HL-60/S4 treated with phorbol 12-myristate 13-acetate at 8.2 ng/mL for 4 days and 3 days (cell line): ENCODE results near the gene PLA2G4A.

Experiments used
- in situ Hi-C: fragments of 300-500 bp; cut with MboI; formaldehyde crosslinking; loops from 2 replicates; pipeline ENCODE4 v1.15.0; 2022; ENCODE audit warnings: low sequenced_read_pairs

Gene PLA2G4A

GRCh38 chr1:186831168-186831567 lies 2.4 kb downstream of the PLA2G4A start:
- in situ Hi-C loops = no loop called here

GRCh38 chr1:186834399-186834958 lies 5.7 kb downstream of the PLA2G4A start:
- in situ Hi-C loops = no loop called here

GRCh38 chr1:186835448-186835847 lies 6.7 kb downstream of the PLA2G4A start:
- in situ Hi-C loops = no loop called here

GRCh38 chr1:186837806-186838205 lies 9.1 kb downstream of the PLA2G4A start:
- in situ Hi-C loops = no loop called here

- in situ Hi-C loops = no loop called here
These were observed 9.8 kb downstream of the PLA2G4A start for GRCh38 chr1:186838380-186839040.

GRCh38 chr1:186839041-186839400 lies 10.3 kb downstream of the PLA2G4A start:
- in situ Hi-C loops = no loop called here

GRCh38 chr1:186841599-186841998 lies 12.8 kb downstream of the PLA2G4A start:
- in situ Hi-C loops = no loop called here

- in situ Hi-C loops = no loop called here
These were observed 13.8 kb downstream of the PLA2G4A start for GRCh38 chr1:186842547-186842946.

GRCh38 chr1:186843226-186843625 lies 14.5 kb downstream of the PLA2G4A start:
- in situ Hi-C loops = no loop called here

- in situ Hi-C loops = no loop called here
These were observed 15.2 kb downstream of the PLA2G4A start for GRCh38 chr1:186843931-186844330.

- in situ Hi-C loops = no loop called here
These were observed 16.9 kb downstream of the PLA2G4A start for GRCh38 chr1:186845576-186846210.

GRCh38 chr1:186848509-186849130 lies 19.9 kb downstream of the PLA2G4A start:
- in situ Hi-C loops = no loop called here

- in situ Hi-C loops = no loop called here
These were observed 20.5 kb downstream of the PLA2G4A start for GRCh38 chr1:186849271-186849671.

- in situ Hi-C loops = no loop called here
These were observed 21.1 kb downstream of the PLA2G4A start for GRCh38 chr1:186849826-186850225.

GRCh38 chr1:186854102-186854501 lies 25.4 kb downstream of the PLA2G4A start:
- in situ Hi-C loops = no loop called here

- in situ Hi-C loops = no loop called here
These were observed 30.2 kb downstream of the PLA2G4A start for GRCh38 chr1:186858923-186859322.

- in situ Hi-C loops = no loop called here
These were observed 31.2 kb downstream of the PLA2G4A start for GRCh38 chr1:186859995-186860394.

- in situ Hi-C loops = no loop called here
These were observed 35.5 kb downstream of the PLA2G4A start for GRCh38 chr1:186864296-186864695.

GRCh38 chr1:186865253-186865652 lies 36.5 kb downstream of the PLA2G4A start:
- in situ Hi-C loops = no loop called here

GRCh38 chr1:186865857-186866256 lies 37.1 kb downstream of the PLA2G4A start:
- in situ Hi-C loops = no loop called here

GRCh38 chr1:186869526-186870228 lies 40.9 kb downstream of the PLA2G4A start:
- in situ Hi-C loops = no loop called here
